GM21528 (cell line): ENCODE measurements around the gene PAPPA.

ENCODE experiments used
- ATAC-seq: cut with Tn5 transposase; IDR thresholded peaks from one replicate; pipeline ENCODE4 v1.9.1; 2021; ENCODE audit warnings: mild to moderate bottlenecking, moderate library complexity; ENCODE audit not compliant: unreplicated experiment, low FRiP score

The PAPPA gene

DNA sequence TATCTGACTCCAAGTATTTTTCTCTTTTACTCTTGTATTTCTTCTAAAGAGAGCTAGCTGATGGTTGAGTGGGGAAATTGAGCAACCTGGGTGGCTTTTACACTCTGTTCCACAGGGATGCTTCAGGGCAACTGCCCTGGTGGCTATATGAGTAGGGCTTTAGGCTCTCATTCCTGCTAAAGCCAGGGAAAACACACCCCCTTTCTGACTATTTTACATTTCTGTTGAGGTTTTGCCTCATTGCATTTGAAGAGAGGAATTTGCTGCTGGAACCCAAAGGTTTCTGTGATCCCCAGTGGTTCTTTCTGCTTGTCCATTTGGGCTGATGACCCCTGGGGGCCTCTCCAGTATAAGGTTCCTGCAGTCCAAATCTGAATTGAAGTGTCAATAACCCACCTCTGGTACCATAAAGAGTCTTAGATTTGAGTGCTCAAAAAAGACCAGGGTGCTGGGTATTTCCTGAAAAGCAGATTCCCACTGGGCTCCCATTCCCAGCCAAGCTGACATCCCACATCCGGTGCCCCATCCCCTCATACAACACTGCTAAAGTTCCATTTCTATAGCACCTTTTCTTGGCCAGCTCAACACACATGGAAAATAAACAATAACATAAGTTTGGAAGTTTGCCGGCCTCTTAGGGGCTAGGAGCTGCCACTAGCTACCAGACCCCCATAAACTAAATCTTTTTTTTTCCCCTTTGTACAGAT lies 59.5 kb downstream of the PAPPA start:
- no peak for ATAC-seq

DNA sequence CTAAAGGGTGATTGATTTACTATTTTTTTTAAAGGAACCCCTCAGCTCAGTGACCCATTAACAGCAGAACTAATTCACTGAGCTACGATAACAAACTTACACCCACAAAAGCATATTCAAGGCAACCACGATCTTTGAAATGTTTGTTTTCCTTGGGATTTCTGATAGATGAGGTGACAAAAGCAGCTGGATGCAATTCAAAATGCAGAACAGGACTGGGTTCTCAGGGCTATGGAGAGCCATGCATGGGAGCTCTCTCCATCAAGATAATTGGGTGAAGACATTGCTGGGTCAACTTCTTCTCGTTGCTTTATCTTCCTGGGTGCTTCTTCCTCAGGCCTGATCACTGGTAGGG lies 60.1 kb downstream of the PAPPA start:
- no peak for ATAC-seq

DNA sequence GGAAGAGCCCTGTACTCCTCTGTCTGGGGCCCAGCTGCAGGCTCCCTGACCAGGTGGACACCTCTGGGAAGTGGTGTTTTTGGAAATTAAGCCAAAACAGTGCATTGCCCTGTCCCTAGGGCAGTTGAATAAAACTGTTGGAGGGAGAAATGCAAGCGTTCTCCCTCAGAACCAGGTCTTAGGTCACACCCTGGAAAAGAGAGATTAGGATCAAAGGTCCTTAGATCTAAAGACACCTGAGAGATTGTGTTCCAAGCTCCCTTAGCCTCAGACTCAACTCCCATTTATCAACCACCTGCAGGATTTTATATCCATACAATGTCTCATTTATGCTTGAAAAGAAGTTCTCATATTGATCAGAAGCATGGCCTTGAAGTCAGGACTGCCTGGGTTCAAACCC lies 64.8 kb downstream of the PAPPA start:
- no peak for ATAC-seq

DNA sequence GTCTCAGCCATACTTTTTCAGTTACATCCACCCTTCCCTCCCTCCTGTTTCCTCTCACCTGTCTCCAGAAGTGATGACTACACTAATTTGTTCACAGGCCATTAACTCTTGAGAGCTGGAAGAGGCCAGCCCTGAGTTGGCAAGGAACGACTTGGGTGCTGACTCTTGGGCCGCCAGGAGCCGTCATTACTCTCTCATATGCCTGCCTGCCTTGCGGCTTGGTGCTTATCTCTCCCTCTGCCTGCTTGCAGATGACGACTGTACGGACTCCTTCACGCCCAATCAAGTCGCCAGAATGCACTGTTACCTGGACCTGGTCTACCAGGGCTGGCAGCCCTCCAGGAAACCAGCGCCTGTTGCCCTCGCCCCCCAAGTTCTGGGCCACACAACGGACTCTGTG lies 66.1 kb downstream of the PAPPA start:
- ATAC-seq: no peak

DNA sequence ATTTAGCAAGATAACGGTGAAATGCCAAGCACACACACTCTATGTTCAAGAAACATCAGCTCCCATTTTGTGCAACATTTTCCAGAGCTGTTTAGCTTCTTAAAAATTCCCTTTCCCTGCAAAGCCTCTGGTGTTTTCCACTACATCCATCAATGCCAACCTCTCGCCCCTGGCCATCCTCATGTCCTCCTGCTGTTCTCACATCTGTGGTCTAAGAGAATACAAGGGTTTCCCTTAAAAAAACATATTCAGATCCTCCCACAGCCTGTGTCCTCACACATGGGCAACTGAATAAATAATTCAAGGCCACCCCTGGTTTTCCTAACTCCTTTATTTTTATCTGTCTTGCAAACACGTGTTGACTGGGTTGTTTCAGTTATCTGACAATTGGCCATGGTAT lies 70.3 kb downstream of the PAPPA start:
- no peak for ATAC-seq

DNA sequence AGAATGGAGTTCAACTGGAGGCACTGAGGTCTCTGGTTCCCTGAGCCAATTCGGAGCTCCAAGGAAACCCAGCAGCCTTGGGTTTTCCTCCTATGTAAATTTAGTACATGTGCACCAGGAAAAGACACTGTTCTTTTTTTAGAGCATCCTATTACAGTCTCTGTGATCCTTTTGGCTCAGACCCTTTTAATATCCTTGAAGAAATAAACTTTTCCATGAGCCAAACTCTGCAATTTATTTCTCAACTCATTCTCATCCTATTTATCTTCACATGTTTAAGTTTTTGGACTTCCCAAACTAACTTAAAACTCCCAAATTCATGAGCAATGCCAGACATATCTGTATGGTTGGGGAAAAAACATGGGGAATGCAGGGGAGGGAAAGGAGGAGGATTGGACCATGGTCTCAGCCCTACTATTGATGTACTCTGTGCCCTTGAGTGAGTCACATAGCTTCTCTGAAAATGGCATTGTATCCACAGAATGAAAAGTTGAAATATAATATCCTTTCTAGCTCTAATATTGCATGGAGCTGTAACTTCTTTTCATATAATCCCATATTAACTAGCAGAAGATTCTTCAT lies 76.6 kb downstream of the PAPPA start:
- ATAC-seq: no peak

DNA sequence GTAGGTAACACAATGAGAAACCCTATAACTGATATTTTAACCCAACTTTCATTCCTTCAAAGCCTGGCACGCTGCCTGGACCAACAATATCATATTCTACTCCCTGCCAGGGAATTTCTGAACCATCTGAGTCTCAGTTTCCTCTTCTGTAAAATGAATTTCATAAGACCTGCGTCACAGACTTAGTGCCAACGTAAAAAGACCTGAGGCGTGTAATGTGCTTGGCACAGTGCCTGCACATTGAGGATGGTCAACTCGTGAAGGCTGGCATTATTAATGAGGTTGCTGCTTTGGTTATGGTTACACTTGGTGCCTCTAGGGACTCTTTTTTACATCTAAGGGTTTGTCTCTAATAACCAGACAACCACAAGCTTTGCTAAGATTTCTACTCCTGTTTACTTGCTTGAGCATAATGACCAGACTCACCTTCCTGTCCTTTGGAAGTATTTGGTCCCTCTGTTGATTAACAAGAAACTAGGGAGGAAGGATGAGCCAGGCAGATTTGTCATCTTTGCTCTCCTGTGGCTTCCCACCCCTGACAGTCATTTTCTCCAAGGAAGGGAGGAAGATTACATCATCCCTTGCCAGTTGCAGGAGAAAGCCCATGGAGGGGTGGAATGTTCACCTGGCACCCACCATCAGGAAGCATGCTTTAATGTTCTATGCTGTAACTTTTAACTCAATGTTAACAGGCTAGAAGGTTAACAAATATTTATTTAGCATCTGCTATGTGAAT lies 79.0 kb downstream of the PAPPA start:
- no peak for ATAC-seq

DNA sequence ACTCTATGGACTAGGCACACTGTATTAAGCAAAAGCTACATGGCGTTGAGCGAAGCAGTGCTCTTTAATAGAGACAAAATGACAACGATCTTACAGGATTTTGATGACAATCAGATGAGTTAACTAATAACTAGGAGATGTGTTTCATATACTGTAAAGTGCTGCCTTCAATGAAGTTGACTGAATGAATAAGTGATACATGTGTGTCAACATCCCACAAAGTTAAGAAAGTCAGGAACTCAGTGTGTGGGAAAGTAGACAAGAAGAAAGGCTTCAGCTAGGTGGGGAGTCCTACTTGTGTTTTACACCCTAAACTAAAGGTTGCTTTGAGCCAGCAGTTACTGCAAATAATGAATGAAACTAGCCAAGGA lies 79.6 kb downstream of the PAPPA start:
- no peak for ATAC-seq

DNA sequence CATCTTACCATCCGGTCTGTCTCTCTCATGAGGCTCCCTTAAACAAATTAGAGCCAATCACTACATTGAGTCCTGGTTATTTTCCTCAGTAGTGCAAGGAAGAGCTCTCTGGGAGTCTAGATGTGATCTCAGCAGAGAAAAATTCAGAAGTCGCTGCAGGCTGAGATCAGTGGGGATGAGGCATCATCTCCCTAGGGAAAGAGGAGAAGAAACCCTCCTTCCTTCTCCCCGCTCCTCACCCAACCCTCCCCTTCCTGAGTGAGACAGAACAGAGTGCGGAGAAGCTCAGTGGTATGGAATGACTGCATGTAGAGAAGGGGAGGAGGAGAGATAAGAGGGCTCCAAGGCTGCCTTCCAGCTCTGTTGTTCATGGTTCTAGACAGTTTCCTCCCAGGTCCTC lies 80.5 kb downstream of the PAPPA start:
- no peak for ATAC-seq

DNA sequence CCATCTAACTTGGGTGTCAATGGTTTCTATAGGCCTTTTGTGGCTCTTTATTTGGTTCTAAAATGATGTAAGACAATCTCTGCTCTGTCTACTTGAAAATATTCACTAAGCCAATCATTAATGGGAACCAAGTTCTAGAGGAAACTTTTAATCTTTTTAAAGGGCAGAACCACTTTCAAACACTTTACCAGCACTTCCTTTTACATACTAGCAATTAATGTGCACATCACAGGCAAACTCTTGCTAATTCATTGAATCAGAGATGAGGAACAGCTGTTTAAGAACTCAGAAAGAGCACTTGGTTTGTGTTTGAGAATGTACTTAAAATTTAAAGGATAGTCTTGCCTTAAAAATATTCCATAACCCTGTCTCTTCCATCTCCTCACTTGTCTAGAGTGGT lies 83.4 kb downstream of the PAPPA start:
- ATAC-seq: no peak

DNA sequence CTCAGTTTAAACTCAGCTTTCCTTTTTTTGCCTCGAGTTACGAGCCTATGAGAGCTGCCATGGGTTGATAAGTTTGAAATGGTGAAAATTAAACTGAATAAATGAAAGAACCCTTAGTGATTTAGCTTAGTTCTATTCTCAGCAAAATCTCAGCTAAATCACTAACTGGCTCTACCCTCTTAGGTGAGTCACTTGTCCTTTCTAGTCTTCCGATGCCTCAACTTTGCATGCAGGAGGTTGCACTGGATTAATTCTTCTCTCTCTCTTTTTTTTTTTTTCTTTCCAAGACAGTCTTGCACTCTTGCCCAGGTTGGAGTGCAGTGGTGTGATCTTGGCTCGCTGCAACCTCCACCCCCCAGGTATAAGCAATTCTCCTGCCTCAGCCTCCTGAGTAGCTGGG lies 83.9 kb downstream of the PAPPA start:
- ATAC-seq: no peak

DNA sequence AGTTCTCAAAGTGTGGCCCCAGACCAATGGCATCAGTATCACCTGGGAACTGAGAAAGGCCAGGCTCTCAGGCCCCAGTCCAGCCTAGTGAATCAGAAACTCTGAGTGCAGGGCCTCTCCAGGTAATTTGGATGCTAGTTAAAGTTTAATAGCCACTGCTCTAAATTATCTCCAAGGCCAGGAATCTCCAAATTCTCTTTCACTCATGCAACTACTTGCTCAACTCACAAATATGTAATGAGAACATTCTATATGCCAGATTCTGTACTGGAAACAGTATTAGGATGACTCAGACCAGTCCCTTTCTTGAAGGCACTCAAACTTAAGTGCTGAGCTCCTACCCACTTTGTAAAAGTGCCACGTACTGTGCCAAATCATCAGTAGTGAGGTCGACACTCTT lies 84.6 kb downstream of the PAPPA start:
- no peak for ATAC-seq

DNA sequence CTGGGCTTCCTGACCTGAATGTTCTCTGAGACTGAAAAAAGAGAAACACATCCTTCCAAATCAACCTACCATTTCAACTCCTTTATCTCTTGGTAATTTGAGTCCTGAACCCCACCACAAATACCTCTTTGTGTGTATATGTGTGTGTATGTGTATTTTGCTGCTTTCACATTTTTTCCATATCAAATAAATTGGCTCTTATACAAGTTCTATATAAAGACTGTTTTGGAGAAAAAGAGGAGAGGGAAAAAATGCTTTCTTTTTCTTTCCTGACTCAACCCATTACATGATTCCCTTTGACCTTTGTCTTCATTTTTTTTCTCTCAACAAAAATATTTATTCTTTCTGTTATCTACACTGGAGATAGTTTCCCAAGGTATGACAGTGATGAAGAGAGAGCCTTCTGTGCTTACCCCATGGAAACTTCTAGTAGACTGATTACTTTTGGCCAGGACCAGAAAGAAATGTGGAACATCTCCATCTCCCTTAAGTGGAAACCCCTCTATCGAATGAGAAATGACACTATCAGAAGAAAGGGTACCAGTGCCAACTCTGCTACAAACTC lies 85.3 kb downstream of the PAPPA start:
- no peak for ATAC-seq

DNA sequence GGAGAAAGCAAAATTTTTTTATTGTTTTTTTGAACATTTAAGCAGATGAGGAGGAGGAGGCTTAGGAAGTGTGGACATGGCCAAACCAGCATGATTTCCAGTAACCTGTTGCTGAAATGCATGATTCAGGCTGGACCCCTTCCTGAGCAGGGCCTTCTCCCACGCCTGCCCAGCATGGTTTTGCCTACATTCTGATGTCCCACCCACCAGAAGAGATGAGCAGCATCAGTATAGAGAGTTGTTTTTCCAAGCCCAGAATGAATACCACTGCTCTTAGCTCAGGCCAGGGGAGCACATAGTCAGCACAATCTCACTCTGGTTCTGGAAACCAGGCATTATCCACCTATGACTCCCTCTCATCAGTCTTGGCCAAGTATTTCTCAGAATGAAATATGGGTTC lies 90.1 kb downstream of the PAPPA start:
- ATAC-seq: no peak

DNA sequence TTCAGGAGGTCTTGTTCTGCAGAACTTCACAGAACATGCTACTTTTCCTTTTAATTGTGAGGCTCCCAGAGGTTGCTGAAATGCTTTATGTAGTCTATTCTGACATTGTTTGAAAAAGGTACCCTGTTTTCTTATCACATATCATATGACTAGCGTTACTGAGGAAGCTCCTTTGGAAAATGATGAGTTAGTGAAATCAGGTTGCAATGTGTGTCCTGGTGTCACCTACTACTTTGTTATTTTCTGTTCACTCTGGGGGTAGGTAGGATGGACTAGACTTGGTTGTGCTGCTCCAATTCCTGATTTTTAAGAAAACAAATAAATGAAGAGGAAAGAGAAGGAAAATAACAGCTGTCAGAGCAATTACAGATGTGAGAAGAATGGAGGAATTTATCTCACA lies 93.7 kb downstream of the PAPPA start:
- ATAC-seq: no peak

DNA sequence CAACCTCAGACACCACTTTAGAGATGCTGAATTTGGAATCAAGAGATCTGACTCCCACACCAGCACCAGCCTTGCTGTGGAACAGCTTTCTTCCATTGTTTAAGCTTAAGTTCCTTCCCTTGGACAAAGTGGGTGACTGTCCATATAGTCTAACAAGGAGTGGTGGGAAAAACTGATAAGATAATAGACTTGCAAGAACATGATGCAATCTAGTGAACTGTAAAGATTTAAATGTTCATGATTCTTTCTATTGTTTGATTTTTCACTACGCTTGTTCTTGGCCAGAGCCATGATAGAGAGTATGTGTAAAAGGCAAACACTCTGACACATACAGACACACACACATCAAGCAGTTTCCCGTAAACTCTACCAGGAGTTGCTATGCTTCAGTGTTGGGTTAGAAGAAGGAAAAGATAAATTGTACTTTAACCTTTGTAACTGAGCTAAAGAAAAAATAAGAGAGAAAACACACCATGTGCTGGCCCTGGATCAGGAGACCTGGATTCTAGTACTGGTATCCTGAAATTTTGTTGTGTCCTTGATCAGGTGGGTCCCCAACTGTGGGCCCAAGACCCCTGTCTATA lies 94.3 kb downstream of the PAPPA start:
- ATAC-seq: no peak

DNA sequence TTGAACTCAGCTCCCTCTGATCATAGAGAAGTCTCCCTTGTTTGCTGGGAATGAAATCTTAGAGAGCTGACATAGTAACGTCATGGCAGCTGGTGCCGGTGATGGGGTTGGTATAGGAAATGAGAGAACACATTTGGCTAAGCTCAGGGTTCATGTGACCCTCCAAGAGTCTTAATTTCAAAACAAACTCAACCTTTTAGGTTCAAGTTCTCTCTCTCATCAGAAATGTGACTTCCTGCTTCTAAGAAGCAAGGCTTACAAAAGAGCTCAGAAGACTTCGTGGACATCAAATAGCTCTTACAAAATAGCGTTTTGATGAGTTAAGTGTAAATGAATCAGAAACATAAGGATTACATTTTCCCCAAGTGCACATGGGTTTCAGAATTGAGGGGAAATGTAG lies 97.3 kb downstream of the PAPPA start:
- no peak for ATAC-seq

DNA sequence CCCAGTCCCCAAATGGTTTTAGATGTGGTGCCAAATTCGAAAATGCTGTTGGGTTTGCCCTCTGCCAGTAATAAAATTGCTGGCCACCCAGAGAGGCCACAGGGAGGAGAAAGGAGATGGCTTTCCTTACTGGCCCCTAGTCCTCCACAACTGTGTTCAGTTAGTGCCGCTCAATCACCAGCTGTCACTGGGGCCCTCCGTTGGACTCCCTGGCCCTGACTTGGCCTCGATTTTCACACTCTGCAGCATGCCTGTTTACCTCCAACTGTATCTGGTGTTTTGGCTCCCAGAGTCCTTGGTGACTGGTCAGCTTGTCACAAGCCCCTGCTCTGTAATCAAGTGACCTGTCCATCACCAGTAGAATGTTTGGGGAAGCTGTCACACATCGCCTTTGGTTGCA lies 97.8 kb downstream of the PAPPA start:
- ATAC-seq: no peak

DNA sequence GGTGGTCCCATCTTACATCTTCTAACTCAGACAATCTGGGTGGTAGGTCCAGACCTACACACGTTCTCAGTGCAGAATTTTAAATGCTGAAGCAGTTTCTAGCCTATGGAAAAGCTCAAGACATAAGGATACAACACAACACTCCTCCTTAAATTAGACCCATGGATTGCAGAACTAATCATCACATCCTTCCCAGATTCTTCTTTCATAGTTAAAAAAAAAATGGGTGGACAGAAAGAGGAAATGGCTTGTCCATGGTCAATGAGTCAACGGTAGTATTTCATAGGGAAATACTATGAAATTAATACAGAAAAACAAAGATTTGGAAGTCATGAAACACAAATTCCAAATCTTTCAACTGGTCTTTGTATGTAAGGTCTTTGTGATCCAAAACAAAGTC lies 106.9 kb downstream of the PAPPA start:
- no peak for ATAC-seq

DNA sequence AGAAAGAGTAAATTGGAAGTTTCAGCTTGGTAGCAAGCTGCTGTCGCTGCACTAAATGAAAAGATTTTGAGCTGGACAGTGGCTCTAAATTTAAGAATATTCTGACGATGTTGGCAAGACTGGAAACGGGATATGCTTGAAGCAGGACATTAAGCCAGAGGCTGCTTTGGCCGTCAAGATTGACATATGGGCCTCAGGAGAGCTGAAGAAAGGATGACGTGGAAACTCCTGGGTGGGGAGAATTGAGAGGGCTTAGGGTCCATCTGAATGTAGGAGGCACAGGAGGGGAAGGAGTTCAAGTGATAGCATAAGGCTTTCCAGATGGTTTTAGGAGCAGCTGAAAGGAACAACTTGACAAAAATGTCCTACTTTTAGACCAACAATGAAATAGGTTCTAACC lies 108.9 kb downstream of the PAPPA start:
- no peak for ATAC-seq

DNA sequence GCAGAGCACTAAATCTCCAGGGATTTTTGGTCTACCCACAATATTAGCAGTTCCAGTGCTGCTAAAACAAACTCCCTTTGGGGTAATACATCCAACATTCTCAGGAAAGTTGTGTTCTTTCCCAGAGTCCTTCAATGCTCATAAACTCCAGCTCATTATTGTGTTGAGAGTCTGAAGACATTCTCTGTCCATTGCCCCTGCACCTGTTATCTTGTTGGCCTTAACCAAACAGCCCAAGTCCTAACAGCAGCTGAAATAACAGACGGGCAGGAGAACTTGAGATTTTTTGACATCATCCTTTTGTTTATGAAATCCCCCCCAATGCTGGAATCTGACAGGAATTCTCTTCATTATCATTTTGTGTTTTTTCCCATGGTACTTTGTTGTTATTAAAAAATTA lies 110.8 kb downstream of the PAPPA start:
- ATAC-seq: no peak

DNA sequence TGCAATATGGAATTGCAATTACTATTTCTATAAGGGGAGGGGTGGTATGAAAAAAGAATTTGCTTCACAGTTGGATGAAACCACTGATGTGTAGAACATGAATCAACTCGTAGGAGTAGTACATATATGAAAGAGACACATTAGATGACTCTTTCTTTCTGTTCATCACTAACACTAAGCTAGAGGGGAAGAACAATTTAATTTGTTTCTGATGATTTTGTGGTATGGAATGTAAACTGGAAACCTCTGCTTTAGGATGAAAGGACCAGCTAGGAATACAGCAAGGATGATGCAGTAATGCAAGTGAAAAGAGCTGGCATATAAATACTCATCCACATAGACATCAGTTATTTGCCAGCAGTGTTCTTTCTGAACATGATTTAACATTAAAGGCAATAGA lies 113.4 kb downstream of the PAPPA start:
- ATAC-seq: no peak
